Measurements from ENCODE around the gene ZNF41. TPM values are rescaled to one million over a fixed set of nuclear protein-coding genes. Genes with fewer than 3 reads are reported as not detected.

Gene ZNF41
- total RNA-seq, 1 experiment from 2014 or later, result 8.0 TPM

DNA sequence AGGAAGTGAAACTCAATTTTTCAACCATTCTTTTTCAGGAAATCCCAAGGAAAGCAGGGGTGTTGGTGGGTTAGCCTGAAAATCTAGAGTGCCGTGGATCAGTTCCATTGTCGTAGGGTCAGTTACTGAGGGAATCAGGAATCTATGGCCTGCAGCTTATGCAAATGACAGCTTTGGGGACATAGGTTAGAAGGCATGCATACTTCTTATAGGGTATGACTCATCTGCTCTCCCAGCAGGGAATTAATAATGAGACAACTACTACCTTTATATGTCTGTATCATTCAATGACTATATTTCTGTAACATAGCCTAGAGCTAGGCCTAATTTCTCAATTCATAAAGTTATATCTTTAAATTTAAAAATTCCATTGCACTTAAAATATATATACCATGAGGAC is 36.6 kb downstream of the ZNF41 start:
- TF ChIP-seq, protein P1, sequence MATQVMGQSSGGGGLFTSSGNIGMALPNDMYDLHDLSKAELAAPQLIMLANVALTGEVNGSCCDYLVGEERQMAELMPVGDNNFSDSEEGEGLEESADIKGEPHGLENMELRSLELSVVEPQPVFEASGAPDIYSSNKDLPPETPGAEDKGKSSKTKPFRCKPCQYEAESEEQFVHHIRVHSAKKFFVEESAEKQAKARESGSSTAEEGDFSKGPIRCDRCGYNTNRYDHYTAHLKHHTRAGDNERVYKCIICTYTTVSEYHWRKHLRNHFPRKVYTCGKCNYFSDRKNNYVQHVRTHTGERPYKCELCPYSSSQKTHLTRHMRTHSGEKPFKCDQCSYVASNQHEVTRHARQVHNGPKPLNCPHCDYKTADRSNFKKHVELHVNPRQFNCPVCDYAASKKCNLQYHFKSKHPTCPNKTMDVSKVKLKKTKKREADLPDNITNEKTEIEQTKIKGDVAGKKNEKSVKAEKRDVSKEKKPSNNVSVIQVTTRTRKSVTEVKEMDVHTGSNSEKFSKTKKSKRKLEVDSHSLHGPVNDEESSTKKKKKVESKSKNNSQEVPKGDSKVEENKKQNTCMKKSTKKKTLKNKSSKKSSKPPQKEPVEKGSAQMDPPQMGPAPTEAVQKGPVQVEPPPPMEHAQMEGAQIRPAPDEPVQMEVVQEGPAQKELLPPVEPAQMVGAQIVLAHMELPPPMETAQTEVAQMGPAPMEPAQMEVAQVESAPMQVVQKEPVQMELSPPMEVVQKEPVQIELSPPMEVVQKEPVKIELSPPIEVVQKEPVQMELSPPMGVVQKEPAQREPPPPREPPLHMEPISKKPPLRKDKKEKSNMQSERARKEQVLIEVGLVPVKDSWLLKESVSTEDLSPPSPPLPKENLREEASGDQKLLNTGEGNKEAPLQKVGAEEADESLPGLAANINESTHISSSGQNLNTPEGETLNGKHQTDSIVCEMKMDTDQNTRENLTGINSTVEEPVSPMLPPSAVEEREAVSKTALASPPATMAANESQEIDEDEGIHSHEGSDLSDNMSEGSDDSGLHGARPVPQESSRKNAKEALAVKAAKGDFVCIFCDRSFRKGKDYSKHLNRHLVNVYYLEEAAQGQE (IDR thresholded peaks at IDR 0.05; ENCODE audit: insufficient read depth in 1 of 2, low read depth in 2 of 2, low read length in 1 of 2), result no peak
- no peak for TF ChIP-seq SIN3A (IDR thresholded peaks at IDR 0.05; ENCODE audit: borderline replicate concordance, insufficient read depth, low read depth, low read length)
- no peak for TF ChIP-seq CTCF (IDR thresholded peaks at IDR 0.05)
- TF ChIP-seq TCF7L2 (IDR thresholded peaks at IDR 0.05; ENCODE audit: low read depth, low read length), result no peak
- TF ChIP-seq POLR2AphosphoS5 (IDR thresholded peaks at IDR 0.05; ENCODE audit: low read depth, low read length), result no peak
- POLR2A ChIA-PET, result no interaction called here
- no TSS peak for BruUV-seq (replicated peaks)
- in situ Hi-C loops (cut with HindIII; ENCODE audit: low pct_unique_long_range_greater_than_20kb, low sequenced_read_pairs) (no loop called here), intact Hi-C loops (cut with micrococcal nuclease; ENCODE audit: unreplicated experiment) (no loop called here)
- Histone ChIP-seq H3K27me3 (ENCODE audit: control insufficient read depth, insufficient read depth, low read length) (no peaks in the 10 kb centered on the region), H3K27ac (ENCODE audit: low read length) (no peak overlapping the region), H3K36me3 (ENCODE audit: control insufficient read depth, insufficient read depth, low read length) (no peaks in the 10 kb centered on the region), H3K9me3 (ENCODE audit: control insufficient read depth, insufficient read depth, low read depth, low read length) (peaks cover 38% of the 10 kb centered on the region), H3K4me1 (ENCODE audit: control insufficient read depth, insufficient read depth, low read length) (no peaks in the 10 kb centered on the region), H3K4me3 (ENCODE audit: low read depth in 2 of 2, low read length in 2 of 2) (no peak overlapping the region)
- DNase-seq (ENCODE audit: low read depth, low spot score), result no peak
- CTCF ChIA-PET, result no interaction called here
- ATAC-seq, result no peak

DNA sequence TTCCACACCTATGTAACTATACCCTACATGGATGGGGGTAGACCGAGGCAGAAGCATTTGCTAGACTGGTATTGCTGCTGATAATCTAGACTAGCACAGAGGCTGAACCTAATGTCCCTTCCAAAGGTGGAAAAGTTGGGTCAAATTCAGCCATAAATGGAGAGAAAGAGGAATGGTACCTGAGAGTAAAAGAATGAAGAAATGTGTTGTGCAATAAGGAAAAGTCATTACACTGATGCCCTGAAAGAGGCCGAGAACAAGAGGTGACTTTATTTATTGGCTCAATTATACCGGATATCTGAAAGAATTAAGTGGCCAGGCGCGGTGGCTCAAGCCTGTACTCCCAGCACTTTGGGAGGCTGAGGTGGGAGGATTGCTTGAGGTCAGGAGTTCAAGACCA is 52.1 kb downstream of the ZNF41 start:
- Histone ChIP-seq H3K27ac (ENCODE audit: low read length) (no peak overlapping the region), H3K4me1 (ENCODE audit: control insufficient read depth, insufficient read depth, low read length) (no peaks in the 10 kb centered on the region), H3K9me3 (ENCODE audit: control insufficient read depth, insufficient read depth, low read depth, low read length) (no peaks in the 10 kb centered on the region), H3K4me3 (ENCODE audit: low read depth in 2 of 2, low read length in 2 of 2) (no peak overlapping the region), H3K27me3 (ENCODE audit: control insufficient read depth, insufficient read depth, low read length) (no peaks in the 10 kb centered on the region), H3K36me3 (ENCODE audit: control insufficient read depth, insufficient read depth, low read length) (no peaks in the 10 kb centered on the region)
- no peak for ATAC-seq
- in situ Hi-C loops (cut with HindIII; ENCODE audit: low pct_unique_long_range_greater_than_20kb, low sequenced_read_pairs) (no loop called here), intact Hi-C loops (cut with micrococcal nuclease; ENCODE audit: unreplicated experiment) (no loop called here)
- CTCF ChIA-PET, result no interaction called here
- no peak for DNase-seq (ENCODE audit: low read depth, low spot score)
- POLR2A ChIA-PET, result no interaction called here
- TF ChIP-seq TCF7L2 (IDR thresholded peaks at IDR 0.05; ENCODE audit: low read depth, low read length) (no peak), SIN3A (IDR thresholded peaks at IDR 0.05; ENCODE audit: borderline replicate concordance, insufficient read depth, low read depth, low read length) (no peak), CTCF (IDR thresholded peaks at IDR 0.05) (no peak)
- no TSS peak for BruUV-seq (replicated peaks)
